Pulmonary artery endothelial cell (primary cell): ENCODE results near the gene SLC16A9. TPM values are rescaled to one million over a fixed set of nuclear protein-coding genes. Genes with fewer than 3 reads are reported as not detected.
"Not testable (repeated sequence)": the region's sequence is repeated elsewhere in the genome, so short reads cannot be mapped to it uniquely, and the experiment has no call there.

Source experiments
- DNase-seq: peaks from one replicate; pipeline ENCODE4 v3.0.0-alpha.2; 2011; ENCODE audit warnings: low read depth, low spot score
- total RNA-seq: library from RNA; depleted of rRNA; stranded (reverse); fragments of >200 nt; gene quantifications from 2 replicates; pipeline ENCODE4 v1.2.3, GENCODE V29; 2014

The SLC16A9 gene, protein sequence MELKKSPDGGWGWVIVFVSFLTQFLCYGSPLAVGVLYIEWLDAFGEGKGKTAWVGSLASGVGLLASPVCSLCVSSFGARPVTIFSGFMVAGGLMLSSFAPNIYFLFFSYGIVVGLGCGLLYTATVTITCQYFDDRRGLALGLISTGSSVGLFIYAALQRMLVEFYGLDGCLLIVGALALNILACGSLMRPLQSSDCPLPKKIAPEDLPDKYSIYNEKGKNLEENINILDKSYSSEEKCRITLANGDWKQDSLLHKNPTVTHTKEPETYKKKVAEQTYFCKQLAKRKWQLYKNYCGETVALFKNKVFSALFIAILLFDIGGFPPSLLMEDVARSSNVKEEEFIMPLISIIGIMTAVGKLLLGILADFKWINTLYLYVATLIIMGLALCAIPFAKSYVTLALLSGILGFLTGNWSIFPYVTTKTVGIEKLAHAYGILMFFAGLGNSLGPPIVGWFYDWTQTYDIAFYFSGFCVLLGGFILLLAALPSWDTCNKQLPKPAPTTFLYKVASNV
- total RNA-seq = 0.07 TPM in 1 of 2 replicates, not detected in the other

DNA sequence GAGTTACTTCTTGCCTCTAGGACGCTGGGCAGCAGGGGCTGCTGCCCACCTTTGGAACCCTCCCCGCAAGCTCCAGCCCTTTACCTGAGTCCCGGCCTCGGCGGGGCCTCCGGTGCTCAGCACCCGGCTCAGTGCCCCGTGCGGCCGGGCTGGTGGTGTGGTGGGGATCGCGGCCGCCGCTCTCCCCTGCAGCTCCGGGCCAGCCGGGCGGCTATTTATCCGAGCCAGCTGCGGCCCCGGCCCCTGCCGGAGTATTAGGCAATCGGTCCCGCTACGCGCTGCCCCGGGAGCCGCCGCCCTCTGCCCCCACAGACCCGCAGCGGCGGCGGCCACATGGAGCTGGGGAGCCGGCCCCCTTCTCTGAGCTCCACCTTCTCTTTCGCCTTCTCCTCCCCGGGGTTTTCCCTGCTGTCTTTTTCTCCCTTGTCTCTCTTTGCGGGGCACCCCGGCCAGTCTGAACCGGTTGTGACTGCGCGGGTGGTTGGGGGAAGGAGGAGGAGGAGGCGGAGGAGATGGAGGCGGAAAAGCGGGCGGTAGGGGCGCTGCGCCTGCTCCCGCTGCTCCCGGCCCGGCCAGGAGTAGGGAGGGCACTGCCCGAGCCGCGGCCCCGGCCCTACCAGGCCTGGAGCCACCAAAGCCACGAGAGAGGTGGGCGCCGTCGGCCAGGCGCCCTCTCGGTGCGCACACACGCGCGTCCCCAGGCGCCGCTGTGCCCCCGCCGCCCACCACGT is at the start of gene SLC16A9:
Gene SLC16A9 (minus strand): TSS at position 456 of the 731 bp plus-strand sequence. CDS start 25,559 bp downstream, outside the sequence.
- no peak for DNase-seq

DNA sequence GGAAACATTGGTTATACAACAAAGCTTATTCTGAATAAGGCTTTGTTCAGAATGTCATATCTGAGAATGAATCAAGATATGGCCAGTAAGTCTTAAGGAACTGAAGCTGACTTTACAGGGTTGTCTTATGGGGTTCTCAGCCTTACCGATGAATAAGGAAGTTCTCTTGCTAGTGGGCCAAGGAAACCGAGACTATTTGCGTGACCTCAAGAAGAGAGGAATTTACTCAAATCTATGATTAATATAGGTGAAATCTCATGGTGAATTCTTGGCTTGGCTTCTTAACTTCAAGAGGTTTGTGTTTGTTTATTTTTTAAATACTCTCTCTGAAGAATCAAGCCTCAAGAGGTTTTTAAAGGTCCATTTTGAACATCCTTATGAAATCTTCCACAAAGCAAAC is 48.3 kb upstream of the SLC16A9 start:
- DNase-seq = no peak

DNA sequence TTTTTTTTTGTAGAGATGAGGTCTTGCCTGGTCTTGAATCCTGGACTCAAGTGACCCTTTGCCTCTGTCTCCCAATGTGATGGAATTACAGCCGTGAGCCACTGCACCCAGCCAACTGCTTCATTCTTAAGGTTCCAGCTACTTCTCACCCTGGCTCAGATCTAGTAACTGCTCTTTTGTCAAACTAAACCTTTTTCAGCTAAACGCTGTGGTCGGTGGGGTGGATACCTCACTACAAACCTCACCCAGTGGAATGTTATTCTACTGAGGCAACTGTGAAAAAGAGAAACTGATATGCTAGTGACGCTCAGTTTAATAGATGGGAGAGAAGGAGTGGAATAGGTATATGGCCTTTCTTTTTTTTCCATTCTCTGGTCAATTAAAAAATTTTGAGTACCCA is 45.3 kb upstream of the SLC16A9 start:
- no peak for DNase-seq

DNA sequence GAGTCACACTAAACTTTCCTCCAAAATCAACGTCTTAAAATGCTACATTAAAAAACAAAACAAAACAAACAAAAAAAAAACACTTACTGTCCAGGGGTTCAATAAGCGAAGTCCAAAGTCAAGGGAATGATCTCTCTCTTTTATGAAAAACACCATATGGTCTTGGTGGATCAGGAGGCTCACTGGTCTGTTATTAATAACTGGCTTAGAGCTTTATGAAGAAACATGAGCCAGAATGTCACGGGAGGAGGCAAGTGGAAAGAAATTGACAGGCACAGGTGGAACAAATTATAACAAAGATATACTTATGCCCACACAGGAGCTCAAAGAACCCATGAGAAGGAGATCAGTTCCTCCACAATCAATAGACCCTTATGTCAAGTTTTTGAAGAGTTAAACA is 43.6 kb upstream of the SLC16A9 start, which contains the start of gene MRLN:
Gene MRLN (minus strand): TSS at position 189 of the 400 bp plus-strand sequence.
- DNase-seq = no peak

DNA sequence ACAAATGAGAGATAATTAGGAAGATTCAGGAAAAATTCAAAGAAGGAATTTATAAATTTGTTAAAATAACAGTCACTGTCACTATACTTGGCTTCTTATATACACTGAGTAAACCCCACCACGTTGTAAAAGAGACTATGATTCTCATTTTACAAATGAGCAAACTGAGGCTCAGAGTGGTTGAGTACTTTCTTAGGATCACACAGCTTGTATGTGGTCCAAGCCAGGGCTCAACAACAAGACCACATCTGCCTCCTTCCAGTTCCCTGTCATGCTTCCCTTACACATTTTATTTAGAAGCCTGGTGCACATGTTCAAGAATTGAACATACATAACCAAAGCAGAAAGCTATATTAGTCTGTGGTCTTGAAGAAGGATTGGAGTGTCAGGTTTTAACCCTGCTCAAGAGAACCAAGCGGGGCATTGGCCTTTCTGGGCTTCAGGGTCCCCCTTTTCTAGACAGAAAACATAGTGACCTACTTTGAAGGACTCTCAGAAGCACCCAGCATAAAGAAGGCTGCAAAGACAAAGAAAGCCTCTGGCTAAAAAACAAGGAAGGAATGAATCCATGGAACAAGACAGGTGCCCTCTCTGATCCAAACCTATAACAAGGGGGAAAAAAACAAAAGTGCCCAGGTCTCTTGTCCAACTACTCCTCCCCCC is 42.8 kb upstream of the SLC16A9 start:
- no peak for DNase-seq

DNA sequence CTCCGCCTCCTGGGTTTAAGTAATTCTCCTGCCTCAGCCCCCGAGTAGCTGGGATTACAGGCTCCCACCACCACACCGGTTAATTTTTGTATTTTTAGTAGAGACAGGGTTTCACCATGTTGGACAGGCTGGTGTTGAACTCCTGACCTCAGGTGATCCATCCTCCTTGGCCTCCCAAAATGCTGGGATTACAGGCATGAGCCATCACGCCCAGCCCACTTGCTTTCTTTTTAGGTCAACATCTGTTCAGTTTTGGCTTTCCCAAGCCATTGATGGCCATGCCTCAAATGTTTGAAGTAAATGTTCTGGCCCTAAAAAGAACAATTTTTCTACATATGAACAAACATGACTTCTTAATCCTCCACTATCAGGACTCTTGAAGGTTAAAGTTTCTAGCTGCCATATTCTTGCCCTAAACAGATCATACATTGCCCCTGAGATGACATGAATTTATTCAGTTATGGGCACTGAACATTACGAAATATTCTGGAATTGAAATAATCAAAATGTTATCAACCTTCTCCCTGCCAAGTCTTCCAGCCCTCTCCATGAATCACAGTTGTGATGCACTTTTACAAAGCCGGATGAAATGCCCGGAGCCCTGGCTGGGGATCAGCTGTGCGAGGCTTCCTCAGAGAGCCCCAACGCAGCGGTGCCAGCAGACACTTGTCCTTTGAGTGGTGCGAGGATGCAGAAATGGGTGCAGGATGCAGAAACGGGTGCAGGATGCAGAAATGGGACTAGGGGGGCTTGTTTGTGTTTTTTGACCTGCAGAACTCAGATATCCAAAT is 40.7 kb upstream of the SLC16A9 start:
- no peak for DNase-seq

DNA sequence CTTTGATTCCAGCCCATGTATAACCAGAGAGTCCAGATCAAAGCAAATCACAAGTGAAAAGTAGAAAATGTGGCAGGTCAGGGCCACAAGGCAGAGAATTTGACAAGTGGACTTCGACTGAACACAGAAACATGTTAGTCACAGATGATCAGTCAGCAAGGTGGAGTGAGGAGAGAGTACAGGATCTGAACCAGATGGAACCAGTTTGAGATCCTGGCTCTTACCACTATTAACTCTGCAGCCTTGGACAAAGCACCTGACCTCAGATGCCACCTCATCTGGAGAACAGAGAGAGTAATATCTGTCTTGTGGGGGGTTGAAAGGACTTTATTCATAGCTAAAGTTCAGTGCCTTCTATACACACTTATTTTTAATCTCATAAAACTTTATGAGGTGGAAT is 39.2 kb upstream of the SLC16A9 start:
- no peak for DNase-seq

DNA sequence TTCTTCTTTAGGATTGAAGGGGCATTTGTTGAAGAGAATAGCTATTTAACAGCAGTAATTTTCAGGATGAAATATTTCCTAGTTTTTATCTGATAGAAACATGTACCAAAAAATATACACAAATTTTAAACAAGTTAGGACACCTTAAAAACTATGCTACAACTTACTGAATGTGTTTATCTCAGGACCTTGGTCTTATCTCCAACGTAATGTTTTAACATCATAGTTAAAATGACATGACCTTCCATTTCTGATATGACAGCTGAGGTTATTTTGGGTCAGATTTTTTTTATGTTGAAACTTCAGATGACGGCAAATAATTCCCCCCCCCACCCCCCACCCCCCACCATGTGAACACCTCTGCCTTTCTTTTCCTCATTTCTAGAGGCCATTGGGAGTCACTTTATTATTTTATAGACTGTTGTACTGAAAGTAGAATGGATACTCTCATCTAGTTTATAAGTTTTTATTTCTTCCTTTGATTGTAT is 35.6 kb upstream of the SLC16A9 start:
- DNase-seq = no peak

DNA sequence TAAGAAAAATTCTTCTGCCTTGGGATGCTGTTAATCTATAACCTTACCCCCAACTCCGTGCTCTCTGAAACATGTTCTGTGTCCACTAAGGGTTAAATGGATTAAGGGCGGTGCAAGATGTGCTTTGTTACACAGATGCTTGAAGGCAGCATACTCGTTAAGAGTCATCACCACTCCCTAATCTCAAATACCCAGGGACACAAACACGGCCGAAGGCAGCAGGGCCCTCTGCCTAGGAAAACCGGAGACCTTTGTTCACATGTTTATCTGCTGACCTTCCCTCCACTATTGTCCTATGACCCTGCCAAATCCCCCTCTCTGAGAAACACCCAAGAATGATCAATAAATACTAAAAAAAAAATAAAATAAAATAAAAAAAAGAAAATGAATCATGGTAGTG is 35.1 kb upstream of the SLC16A9 start:
- DNase-seq = not testable (repeated sequence)

DNA sequence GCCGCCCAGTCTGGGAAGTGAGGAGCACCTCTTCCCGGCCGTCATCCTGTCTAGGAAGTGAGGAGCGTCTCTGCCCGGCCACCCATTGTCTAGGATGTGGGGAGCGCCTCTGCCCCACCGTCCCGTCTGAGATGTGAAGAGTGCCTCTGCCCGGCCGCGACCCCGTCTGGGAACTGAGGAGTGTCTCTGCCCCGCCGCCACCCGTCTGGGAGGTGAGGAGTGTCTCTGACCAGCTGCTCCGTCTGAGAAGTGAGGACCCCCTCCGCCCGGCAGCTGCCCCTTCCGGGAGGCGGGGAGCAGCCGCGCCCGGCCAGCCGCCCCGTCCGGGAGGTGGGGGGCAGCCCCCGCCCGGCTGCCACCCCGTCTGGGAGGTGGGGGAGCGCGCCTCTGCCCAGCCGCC is 34.5 kb upstream of the SLC16A9 start:
- not testable (repeated sequence) for DNase-seq

DNA sequence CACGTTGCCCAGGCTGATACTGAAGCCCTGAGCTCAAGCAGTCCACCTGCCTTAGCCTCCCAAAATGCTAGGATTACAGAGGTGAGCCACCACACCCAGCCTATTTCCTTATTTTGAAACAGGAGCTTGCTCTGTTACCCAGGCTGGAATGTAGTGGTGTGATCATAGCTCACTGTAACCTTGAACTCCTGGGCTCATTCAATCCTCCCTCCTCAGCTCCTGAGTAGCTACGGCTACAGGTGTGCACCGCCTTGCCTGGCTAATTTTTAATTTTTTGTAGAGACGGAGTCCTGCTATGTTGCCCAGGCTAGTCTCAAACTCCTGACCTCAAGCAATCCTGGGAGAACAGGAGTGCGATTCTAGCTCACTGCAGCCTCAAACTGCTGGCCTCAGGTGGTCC is 31.9 kb upstream of the SLC16A9 start:
- DNase-seq = no peak

DNA sequence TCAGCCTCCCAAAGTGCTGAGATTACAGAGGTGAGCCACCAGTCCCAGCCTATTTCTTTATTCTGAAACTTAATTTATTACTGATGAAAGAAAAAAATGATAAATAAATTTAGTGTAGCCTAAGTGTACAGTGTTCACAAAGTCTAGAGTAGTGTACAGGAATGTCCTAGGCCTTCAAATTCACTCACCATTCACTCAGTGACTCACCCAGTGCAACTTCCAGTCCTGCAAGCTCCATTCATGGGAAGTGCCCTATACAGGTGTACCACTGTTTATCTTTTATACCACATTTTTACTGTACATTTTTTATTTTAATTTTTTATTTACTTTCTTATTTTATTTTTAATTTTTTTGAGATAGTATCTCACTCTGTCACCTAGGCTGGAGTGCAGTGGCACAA is 31.4 kb upstream of the SLC16A9 start:
- no peak for DNase-seq

DNA sequence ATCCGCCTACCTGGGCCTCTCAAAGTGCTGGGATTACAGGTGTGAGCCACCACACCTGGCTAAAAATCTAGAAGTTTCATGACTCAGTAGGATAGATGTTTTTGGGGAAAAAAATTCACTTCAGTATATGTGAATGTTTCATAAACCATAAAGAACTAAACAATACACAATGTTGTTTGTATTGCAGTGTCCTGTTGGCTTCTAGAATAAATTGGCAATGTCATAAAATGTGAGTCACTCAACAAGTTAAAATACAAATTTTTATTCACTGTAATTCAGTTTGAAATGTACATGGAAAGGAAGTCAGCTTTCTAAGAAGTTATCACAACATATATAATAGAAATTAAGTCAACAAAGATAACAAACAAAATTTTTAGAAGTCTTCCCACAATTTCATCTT is 27.1 kb upstream of the SLC16A9 start:
- no peak for DNase-seq

DNA sequence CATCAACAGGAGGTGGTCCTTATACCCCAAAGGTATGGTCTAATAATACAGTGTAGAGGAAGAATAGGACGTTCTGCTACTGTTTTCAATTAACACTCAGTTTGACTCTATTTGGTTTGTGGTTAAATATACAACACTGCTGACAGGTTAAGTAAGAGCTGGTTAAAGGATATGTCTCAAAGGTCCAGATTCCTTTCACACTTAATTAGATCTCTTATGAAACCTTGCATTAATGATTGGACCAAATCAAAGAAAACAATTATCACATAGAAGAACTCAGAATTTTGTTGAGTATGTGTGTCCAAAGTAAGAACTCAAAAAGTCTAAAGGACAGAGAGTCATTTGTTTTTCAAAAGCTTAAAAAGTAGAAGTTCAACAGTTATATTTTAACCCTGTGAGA is 25.6 kb upstream of the SLC16A9 start:
- no peak for DNase-seq

DNA sequence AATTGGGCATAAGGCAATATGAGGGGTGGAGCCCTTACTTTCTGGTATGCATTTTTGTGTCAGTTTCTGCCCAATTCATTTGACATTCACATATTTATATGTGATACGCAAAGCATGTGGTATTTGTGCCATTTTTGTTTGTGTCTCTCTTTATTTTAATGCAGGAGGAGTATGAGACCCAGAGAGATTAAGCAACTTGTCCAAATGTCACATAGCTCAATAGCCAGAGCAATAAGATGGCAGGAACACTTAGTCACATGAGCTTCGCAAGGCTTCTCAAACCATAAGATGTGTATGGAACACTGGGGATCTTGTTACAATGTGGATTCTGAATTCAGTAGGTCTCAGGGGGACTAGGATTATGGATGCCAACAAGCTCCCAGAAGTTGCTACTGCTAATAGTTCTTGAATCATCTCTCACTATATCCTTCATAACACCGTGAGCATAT is 24.4 kb upstream of the SLC16A9 start:
- DNase-seq = no peak

DNA sequence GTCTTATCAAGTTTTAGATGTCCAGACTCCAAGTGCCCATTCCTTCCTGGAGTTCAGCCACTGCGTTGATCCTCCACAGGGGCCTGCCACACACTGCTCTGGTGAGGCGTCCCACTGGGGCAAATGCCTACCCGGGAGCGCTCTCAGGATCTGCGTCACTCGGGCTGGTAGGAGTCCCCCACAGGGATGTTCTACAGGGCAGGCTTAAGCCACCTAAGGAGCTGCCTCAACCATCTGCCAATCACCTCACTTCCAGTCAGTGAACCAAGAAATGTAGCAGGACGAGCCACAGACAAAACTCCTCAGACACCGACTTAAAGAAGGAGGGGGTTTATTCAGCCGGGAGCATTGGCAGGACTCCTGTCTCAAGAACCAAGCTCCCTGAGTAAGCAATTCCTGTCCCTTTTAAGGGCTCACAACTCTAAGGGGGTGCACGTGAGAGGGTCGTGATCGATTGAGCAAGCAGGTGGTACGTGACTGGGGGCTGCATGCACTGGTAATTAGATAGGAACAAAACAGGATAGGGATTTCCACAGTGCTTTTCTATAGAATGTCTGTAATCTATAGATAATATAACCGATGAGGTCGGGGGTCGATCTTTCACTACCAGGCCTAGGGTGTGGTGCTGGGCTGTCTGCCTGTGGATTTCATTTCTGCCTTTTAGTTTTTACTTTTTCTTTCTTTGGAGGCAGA is 23.8 kb upstream of the SLC16A9 start:
- DNase-seq = not testable (repeated sequence)

DNA sequence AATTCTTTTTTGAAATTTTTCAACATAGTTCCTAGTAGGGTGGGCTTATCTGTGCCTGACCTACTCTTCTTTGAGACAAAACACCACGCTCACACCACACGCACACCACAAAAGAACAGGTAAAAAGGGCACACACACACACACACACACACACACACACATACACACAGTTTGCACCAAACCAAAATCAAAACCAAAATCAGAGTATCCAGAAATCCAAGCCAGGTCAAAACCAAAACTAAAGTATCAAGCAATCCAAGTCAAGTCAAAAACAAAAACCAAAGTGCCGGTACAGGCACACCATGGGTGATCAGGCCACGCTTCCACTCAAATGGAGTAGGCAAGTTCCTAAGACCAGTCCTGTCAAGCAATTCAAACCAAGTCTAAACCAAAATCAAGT is 23.2 kb upstream of the SLC16A9 start:
- not testable (repeated sequence) for DNase-seq

DNA sequence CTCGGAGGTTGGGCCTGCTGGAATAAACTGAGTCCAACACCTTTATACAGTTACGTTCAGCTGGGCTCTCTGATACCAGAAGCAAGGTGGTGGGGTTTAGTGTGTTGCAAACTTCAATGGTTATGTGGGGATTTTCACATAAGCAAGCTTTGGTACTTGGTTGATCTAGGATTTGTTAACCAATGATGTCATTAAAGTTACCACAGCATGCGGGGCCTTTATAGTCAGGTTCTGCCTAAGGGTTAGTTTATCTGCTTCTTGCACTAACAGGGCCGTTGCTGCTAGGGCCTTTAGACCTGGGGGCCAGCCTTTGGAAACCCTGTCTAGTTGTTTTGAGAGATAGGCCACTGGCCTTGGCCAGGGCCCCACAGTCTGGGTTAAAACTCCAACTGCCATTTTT is 19.5 kb upstream of the SLC16A9 start:
- not testable (repeated sequence) for DNase-seq

DNA sequence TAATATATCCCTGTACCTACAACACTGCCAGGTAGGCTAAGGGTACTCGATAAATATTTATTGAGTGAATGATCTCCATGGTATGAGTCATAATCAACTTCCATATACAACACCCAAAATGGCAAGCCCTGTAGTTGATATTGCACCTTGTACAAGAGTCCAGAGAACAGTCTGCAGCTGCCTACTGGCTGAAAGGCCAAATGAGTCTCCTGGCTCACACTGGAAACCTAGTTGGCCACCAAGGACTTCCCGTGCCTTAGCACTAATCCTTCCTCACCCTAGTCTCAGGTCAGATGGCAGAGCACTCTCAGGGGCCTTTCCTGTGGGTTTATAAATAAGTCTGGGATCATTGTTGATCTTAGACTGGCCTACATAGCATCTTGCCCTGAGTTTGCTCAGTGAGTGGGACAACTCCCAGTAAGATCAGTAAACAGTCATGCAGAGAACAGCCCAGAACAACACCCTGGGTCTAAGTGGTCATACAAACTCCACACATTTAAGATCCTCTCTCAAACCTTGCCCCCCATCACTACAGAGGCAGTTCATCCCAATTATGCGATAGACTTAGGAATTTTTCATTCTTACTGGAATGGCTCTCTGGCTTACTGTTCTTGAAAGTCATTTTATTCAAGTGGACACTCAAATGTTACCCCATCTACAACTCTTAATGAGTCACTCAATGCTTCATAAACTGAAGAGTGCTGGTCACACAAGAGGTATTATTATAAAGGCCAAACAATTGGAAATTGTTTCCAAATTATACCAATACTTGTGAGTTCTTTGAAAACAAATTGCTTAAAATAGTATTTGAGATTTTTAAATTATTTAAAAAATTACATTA is 14.7 kb upstream of the SLC16A9 start:
- DNase-seq = no peak
